ENCODE data around the gene ITPRIPL2.

ITPRIPL2 gene

DNA sequence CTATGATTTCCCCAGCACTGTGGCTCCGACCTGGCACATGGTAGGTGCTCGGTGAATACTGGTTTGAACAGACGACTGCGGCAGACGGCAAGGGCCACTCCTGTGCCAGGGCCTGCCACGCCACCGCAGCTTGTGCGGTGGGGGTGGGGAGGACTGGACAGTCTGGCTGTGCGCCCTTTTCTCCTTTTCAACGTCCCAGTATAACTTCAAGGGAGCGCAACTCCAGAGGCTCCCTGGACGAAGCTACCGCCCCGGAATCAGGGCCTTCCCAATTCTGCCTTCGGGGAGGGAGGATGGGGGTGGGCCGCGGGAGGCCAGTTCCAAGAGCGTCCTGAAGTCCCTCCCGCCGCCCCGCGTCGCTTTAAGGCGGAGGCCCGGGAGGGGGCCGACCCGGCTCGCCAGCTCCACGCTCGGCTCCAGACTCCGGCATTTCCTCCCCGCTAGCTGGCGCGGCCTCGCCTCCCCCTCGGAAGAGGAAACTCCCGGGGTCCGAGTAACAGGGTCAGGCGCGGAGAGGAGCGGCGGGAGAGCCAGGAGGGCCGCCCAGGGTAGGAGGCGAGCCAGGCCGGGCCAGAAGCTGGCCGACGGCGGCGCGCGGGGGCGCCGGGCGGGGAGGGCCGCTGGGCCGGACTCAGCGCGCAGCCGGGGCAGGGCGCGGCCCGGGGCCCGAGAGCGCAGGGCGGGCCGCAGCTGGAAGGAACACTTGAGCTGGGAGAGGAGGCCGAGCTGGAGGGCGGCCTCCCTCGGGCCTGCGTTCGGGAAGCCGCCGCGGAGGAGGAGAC is at the start of gene ITPRIPL2:
Gene ITPRIPL2 (plus strand): TSS at position 388 of the 782 bp plus-strand sequence. CDS start 498 bp downstream, outside the sequence.
- no peak for DNase-seq (ENCODE audit: low read depth)

GRCh38 chr16:19066988-19067348 is 46.8 kb upstream of the ITPRIPL2 start:
- DNase-seq (ENCODE audit: low read depth): no peak

DNA sequence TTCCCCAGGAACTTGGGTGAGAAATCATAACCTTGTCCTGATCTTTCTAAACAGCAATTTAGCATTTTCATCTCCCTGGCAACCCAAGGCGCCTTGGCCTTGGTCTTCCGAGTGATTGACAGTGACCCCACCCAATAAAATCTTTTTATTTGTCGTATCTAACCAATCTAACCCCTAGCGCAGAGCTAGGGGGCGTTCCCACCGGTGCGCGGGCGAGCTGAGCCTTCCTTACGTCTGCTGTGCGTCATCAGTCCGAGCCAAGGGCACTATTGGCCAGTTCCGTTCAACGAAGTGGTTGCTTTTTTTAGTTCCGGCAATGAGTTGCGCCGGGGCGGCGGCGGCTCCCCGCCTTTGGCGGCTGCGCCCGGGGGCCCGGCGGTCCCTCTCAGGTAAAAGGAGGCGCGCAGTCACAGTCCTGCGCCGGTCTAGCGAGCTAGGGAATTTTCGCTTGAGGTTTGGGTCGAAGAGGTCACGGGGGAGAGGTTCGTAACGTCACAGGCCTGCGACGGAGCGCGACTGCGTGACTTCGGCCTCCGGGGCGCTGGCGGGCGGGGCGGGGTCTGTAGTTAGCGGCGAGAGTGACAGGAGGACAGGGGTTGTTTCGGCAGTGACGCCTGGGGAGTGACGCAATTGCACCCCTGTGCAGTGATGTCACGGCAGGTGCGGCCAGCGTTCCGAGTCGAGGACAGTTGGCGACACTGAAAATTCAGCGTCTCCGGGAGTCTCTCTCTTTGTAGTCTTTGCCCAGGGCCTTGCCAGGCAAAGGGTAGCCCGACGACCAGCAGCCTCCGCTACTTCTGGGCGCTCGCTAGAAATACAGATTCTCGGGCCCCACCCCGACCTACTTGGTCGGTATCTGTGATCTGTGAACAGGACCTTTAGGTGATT is 46.2 kb upstream of the ITPRIPL2 start, which contains the start of gene COQ7:
Gene COQ7 (plus strand): TSS at position 266 of the 888 bp plus-strand sequence. CDS start 51 bp downstream, at position 317.
- peak; percentile 96 for DNase-seq (ENCODE audit: low read depth)

DNA sequence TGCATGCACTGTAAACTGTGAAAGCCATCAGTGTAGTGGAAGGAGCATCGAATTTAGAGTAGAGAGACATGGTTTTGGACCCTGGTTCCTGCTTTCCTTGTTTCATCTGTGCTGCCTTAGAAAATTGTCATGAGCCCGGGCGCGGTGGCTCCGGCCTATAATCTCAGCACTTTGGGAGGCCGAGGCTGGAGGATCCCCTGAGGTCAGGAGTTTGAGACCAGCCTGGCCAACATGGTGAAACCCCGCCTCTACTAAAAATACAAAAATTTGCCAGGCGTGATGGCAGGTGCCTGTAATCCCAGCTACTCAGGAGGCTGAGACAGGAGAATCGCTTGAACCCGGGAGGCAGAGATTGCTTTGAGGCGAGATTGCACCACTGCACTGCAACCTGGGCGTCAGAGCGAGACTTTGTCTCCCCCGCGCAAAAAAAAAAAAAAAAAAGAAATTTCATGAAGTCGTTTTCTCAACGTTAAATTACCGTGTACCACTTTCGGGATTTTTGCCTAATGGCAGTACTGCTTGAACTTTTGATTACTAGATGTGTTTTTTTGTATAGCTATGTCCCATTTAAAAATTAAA is 45.4 kb upstream of the ITPRIPL2 start:
- no peak for DNase-seq (ENCODE audit: low read depth)

DNA sequence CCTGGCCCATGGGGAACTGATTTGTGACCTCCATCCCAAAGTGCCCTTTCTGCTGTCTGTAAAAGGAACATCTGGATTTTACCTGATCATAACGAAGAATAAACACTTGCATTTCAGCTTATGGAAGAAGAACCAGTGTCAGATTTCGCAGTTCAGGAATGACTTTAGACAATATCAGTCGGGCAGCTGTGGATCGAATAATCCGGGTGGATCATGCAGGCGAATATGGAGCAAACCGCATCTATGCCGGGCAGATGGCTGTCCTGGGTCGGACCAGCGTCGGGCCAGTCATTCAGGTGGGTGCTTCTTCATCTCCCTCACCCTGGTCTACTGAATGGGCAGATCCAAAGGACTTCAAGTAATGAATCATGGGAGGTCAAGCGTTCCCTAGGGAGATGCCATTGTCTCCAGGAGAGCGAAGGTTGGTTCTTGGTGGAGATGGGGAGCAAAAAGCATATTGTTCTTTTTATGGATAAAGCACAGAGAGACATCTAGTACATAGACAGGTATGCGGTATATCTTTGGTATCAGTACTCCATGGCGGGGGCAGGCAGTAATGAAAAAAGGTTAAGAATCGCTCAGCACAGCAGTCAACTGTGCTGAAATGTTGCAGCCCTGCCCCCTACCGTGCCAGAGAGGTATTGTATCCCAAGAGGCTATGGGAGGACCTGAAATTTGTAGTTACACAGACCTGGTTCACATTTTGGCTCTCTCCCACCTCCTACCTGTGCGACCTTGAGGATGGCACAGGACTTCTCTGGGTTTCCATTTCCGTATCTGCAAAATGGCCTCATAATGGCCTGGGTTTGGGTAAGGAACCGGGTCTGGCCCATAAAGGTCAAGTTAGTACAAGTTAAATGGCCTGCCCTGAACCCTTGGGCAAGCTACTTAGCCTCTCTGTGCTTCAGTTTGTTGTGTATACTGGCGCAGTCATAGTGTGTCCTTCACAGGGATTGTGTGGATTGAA is 41.7 kb upstream of the ITPRIPL2 start:
- no peak for DNase-seq (ENCODE audit: low read depth)

DNA sequence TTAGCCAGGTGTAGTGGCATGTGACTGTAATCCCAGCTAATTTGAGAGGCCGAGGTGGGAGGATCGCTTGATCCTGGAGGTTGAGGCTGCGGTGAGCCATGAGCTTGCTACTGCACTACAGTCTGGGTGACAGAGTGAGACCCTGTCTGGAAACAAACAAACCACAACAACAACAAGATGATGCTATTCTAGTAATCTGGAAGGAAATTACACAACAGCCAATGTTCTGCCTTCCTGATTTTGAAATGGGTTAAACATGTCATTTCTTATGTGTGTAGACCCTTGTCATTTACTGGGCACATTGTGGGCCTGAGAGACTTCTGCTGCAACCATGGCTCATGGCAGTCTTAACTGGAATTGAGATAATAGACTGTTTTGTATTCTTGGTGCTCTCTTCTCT is 40.4 kb upstream of the ITPRIPL2 start:
- no peak for DNase-seq (ENCODE audit: low read depth)

DNA sequence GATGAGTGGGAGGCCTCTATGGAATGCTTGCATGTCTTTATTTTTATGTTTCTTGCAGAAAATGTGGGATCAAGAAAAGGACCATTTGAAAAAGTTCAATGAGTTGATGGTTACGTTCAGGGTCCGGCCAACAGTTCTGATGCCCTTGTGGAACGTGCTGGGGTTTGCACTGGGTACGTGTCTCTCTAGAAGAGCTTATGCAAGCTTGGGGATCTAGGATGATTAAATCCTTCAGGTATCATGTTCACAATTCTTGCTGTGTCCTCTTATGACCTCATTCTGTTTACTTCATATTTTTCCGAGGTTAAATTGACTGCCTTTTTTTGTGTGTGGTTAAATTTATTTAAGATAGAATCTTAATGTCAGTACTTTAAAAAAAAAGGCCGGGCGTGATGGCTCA is 39.9 kb upstream of the ITPRIPL2 start:
- no peak for DNase-seq (ENCODE audit: low read depth)

- DNase-seq (ENCODE audit: low read depth): no peak
Observed at GRCh38 chr16:19075511-19075910, 38.3 kb upstream of the ITPRIPL2 start.

DNA sequence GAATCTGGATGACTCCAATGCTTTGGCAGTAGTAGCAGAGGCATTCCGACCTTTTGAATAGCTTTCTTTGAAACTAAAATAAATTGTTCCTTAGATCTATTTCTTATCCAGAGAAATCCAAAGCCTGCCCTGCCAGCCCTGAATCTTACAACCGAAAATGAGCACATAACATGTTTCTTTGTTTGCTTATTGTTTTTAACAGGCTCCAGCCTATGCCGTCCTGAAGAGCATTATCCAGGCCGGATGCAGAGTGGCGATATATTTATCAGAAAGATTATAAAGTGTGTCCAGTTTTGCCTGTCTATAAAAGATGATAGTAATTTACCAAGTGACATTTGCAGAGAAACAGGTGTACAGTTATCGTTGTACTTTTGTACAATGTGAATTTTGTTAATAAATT is 35.9 kb upstream of the ITPRIPL2 start:
- DNase-seq (ENCODE audit: low read depth): no peak

DNA sequence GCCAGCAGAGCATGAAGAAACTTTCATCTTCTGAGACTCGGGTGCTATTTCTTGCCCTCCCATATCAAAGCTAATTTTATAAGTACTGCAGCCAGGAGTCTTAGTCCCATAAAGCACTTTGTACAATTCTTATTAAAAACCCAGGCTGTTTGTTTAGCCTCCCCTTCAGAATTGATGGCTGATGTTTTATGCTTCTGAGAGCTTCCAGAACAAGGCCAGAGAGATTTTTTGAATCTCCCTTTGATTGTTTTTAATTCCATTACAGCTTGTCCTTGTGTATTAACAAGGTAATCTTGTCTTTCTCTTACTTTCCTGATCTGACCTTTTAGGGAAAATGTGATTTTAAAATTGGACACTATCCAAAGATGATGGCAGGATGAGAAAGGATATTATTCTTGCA is 30.1 kb upstream of the ITPRIPL2 start:
- no peak for DNase-seq (ENCODE audit: low read depth)

- DNase-seq (ENCODE audit: low read depth): no peak
Observed at GRCh38 chr16:19084139-19084538, 29.6 kb upstream of the ITPRIPL2 start.

- no peak for DNase-seq (ENCODE audit: low read depth)
Observed at GRCh38 chr16:19084879-19085278, 28.9 kb upstream of the ITPRIPL2 start.

GRCh38 chr16:19085679-19086200 is 28.0 kb upstream of the ITPRIPL2 start:
- no peak for DNase-seq (ENCODE audit: low read depth)

- DNase-seq (ENCODE audit: low read depth): peak; percentile 59
Observed at GRCh38 chr16:19086322-19087199, 27.2 kb upstream of the ITPRIPL2 start.

DNA sequence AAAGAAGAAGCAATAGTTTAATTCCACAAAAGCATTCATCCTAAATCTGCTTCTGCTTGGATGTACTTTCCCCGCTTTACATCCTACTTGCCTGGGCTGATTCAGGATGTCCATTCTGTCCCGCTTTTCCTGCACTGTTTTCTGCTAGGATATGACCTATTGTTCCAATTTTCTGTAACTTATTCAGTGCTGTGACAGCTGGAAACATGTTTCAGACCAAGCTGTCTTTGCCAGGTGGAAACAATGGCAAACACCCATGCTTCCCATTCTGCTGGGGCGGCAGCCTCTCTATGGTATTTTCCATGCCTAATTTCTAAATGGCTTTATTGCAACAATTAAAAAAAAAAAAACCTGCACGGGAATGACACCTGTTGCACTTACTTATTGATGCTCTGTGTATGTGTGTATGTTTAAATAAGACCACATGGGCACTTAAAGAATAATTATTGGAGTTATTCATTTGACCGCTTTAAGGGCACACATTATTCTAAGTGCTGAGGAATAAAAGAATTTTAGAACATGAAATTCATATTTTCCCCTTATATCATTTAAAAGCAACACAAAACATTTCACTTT is 25.3 kb upstream of the ITPRIPL2 start:
- DNase-seq (ENCODE audit: low read depth): no peak

GRCh38 chr16:19089410-19089955 is 24.3 kb upstream of the ITPRIPL2 start:
- no peak for DNase-seq (ENCODE audit: low read depth)

DNA sequence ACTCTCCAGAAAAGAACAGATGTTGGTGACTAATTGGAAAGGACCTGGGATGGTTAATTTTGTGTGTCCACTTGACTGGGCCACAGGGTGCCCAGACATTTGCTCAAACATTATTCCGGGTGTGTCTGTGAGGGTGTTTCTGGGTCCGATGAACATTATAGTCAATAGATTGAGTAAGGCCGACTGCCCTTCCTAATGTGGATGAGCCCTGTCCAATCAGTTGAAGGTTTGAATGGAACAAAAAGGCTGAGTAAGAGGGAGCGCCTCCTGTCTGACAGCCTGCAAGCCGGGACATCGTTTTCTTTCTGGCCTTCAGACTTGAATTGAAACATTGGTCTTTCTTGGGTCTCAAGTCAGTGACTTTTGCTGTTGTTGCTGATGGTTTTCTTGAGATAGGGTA is 22.8 kb upstream of the ITPRIPL2 start:
- DNase-seq (ENCODE audit: low read depth): no peak

DNA sequence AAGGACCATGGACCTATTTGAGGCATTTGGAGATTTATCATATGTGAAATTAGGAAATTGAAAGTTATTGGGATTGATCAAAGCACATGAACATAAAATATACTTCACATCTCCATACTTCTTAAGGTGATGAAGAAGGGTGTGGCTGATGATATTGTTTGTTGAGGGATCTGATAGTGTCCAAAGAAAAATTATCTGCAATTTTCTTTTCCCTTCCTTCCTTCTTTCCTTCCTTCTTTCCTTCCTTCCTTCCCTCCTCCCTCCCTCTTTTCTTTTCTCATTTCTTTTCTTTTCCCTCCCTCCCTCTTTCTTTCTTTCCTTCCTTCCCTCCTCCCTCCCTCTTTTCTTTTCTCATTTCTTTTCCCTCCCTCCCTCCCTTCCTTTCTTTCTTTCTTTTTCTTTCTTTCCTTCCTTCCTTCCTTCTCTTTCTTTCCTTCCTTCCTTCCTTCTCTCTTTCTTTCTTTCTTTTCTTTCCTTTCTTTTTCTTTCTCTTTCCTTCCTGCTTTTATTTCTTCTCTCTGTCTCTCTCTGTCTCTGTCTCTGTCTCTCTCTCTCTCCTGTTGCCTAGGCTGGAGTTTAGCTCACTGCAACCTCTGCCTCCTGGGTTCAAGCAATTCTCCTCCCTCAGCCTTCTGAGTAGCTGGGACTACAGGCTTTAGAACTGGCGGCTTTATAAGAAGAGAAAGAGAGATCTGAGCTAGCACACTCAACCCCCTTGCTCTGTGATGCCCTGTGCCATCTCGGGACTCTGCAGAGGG is 20.9 kb upstream of the ITPRIPL2 start:
- no peak for DNase-seq (ENCODE audit: low read depth)

Data from stimulated activated CD8-positive, alpha-beta memory T cell treated with anti-CD3 and anti-CD28 coated beads, Interleukin-12 subunit alpha, Interleukin-12 subunit beta, amount 100 ng/mL, for 4 hours (primary cell).